GM12878 (cell line): Measurements from ENCODE around the gene IRF2. TPM values are rescaled to one million over a fixed set of nuclear protein-coding genes. Genes with fewer than 3 reads are reported as not detected.

Source experiments
- ATAC-seq: fragments of 200-7000 bp; cut with Tn5 transposase; 3 replicates; pipeline ENCODE4 v1.9.1; 2020; ENCODE audit warnings: mild to moderate bottlenecking, moderate library complexity
- BruUV-seq: library from RNA; stranded (reverse); fragments of 400-500 nt; replicated peaks from 2 replicates; lab custom pipeline; 2021; lab: Mats Ljungman, UMichigan
- CTCF ChIA-PET: fragments of 300-600 bp; sonication (Branson Sonifier 250); formaldehyde crosslinking; extraction: SDS; loops from one replicate; lab custom pipeline; 2021; ENCODE audit warnings: inconsistent platforms; lab: Yijun Ruan, JAX
- POLR2A ChIA-PET: fragments of 350-600 bp; formaldehyde crosslinking; extraction: SDS; loops from one replicate; lab custom pipeline; 2021; ENCODE audit warnings: inconsistent platforms; lab: Charles Lee
- RAD21 ChIA-PET: fragments of 300-600 bp; sonication (Branson Sonifier 250); formaldehyde crosslinking; loops from one replicate; lab custom pipeline; 2023; ENCODE audit warnings: antibody characterized with exemption; ENCODE audit not compliant: unreplicated experiment; lab: Charles Lee
- SMC1A ChIA-PET: fragments of 300-600 bp; sonication (Branson Sonifier 250); formaldehyde crosslinking; loops from one replicate; lab custom pipeline; 2023; ENCODE audit not compliant: unreplicated experiment, uncharacterized antibody; lab: Charles Lee
- DNase-seq: peaks from one replicate; pipeline ENCODE4 v3.0.0-alpha.2; 2011; ENCODE audit warnings: low read depth, low spot score
- FAIRE-seq: peaks from 3 replicates; lab custom pipeline; 2011; peaks lifted over from hg19 to GRCh38; lab: Jason Lieb, UNC
- H2AFZ ChIP-seq: 2 replicates; pipeline ENCODE4 v1.6.0; 2011; ENCODE audit warnings: low read depth, low read length, control low read depth; ENCODE audit not compliant: control insufficient read depth
- H3K27ac ChIP-seq: 2 replicates; pipeline ENCODE4 v1.5.1; 2011; ENCODE audit warnings: control low read depth; ENCODE audit not compliant: control insufficient read depth, insufficient read depth
- H3K27me3 ChIP-seq, 2 experiments: replicated peaks in 1 of 2; 2 replicates each; pipeline versions ENCODE4 v1.6.0 to v1.6.1; 2011; ENCODE audit warnings: low read length in 1 of 2; ENCODE audit not compliant: control insufficient read depth in 2 of 2, insufficient read depth in 2 of 2
- H3K36me3 ChIP-seq, 2 experiments: 2 replicates each; pipeline ENCODE4 v1.5.1; 2011; ENCODE audit warnings: low read length in 1 of 2; ENCODE audit not compliant: control insufficient read depth in 2 of 2, insufficient read depth in 2 of 2
- H3K4me1 ChIP-seq: 2 replicates; pipeline ENCODE4 v1.6.1; 2011; ENCODE audit warnings: mild to moderate bottlenecking, low read length, moderate library complexity, mixed read lengths; ENCODE audit not compliant: control insufficient read depth, insufficient read depth
- H3K4me2 ChIP-seq: 2 replicates; pipeline ENCODE4 v1.6.0; 2011; ENCODE audit warnings: control low read depth; ENCODE audit not compliant: control insufficient read depth, insufficient read depth
- H3K4me3 ChIP-seq: fragments of 200-600 bp; sonication (generic); 2 replicates; pipeline ENCODE4 v1.5.1; 2016
- H3K79me2 ChIP-seq: 2 replicates; pipeline ENCODE4 v1.6.0; 2011; ENCODE audit warnings: low read length; ENCODE audit not compliant: control insufficient read depth, insufficient read depth
- H3K9ac ChIP-seq: 2 replicates; pipeline ENCODE4 v1.8.0; 2011; ENCODE audit warnings: low read length, control low read depth, mixed read lengths; ENCODE audit not compliant: control insufficient read depth, insufficient read depth
- H3K9me3 ChIP-seq: replicated peaks from 3 replicates; pipeline ENCODE4 v1.5.1; 2011; ENCODE audit warnings: mild to moderate bottlenecking, low read length; ENCODE audit not compliant: control insufficient read depth, insufficient read depth
- H4K20me1 ChIP-seq: 2 replicates; pipeline ENCODE4 v1.6.0; 2011; ENCODE audit not compliant: control insufficient read depth, insufficient read depth
- GABPA ChIP-seq: IDR thresholded peaks from 2 replicates; pipeline ENCODE4 v1.6.1; 2014; ENCODE audit warnings: antibody characterized with exemption, low read depth, mild to moderate bottlenecking, inconsistent platforms
- REST ChIP-seq: IDR thresholded peaks from 2 replicates; pipeline ENCODE4 v1.6.1; 2012; ENCODE audit warnings: mild to moderate bottlenecking, low read depth, low read length
- RUNX3 ChIP-seq: IDR thresholded peaks from 2 replicates; pipeline ENCODE4 v1.6.1; 2012; ENCODE audit warnings: low read length, inconsistent platforms
- SPI1 ChIP-seq: IDR thresholded peaks from 2 replicates; pipeline ENCODE4 v1.6.1; 2011; ENCODE audit warnings: low read depth, mild to moderate bottlenecking, low read length, moderate library complexity, borderline replicate concordance; ENCODE audit not compliant: insufficient read depth
- ZNF274 ChIP-seq: IDR thresholded peaks from one replicate; pipeline ENCODE4 v1.8.0; 2011; ENCODE audit not compliant: insufficient read length, insufficient read depth
- ZZZ3 ChIP-seq: IDR thresholded peaks from 2 replicates; pipeline ENCODE4 v1.6.1; 2011; ENCODE audit warnings: low read depth; ENCODE audit not compliant: control insufficient read depth, insufficient read length
- WGBS: methylation state at CpG from one replicate; pipeline ENCODE4 v1.1.6; 2016; ENCODE audit warnings: low lambda C conversion rate; ENCODE audit not compliant: insufficient replicate concordance, insufficient coverage; ENCODE audit errors: missing lambda C conversion rate; 5-methylcytosine and 5-hydroxymethylcytosine counted together
- in situ Hi-C: fragments of 300-500 bp; cut with MboI; formaldehyde crosslinking; loops from 9 replicates; pipeline ENCODE4 v1.14.3; 2018; ENCODE audit warnings: mixed read lengths
- intact Hi-C: fragments of 100-400 bp; cut with micrococcal nuclease; formaldehyde crosslinking; loops from one replicate; pipeline ENCODE4 v1.14.2; 2022; ENCODE audit not compliant: unreplicated experiment
- polyA plus RNA-seq, 11 experiments: library from polyadenylated mRNA; depleted of rRNA in 4 of 11; unstranded in 6 of 11; stranded (reverse) in 5 of 11; fragments of >200 nt; fragmentation: Nextera tagmentation in 4 of 11; fragmentation: Illumina TruSeq in 1 of 11; extraction: Ambion mirVana in 4 of 11; extraction: Trizol in 1 of 11; gene quantifications; 1 replicate in 1 of 11; 2 replicates in 10 of 11; pipeline versions ENCODE4 v1.2.1 to v1.2.3, GENCODE V29; 2011 to 2016; ENCODE audit warnings: inconsistent platforms in 2 of 11, missing spikeins in 2 of 11, low read depth in 1 of 11
- total RNA-seq, 4 experiments: library from RNA; depleted of rRNA in 3 of 4; stranded (reverse); fragments of >200 nt in 3 of 4; fragmentation: Illumina TruSeq in 1 of 4; extraction: Trizol in 1 of 4; gene quantifications; 2 replicates each; pipeline versions ENCODE4 v1.2.1 to v1.2.3, GENCODE V29; 2013 to 2021
- TF ChIP-seq, protein P1 (sequence below): IDR thresholded peaks from 2 replicates; pipeline ENCODE4 v1.6.1; 2011; ENCODE audit warnings: borderline replicate concordance, low read depth, mild to moderate bottlenecking, moderate library complexity, mixed read lengths, low read length; ENCODE audit not compliant: insufficient read depth; ENCODE audit errors: extremely low read length

IRF2 gene
- total and polyA plus RNA-seq, 10 of the 15 experiments (the other 5 are each of a cell fraction or from before 2014, with no cell fraction given) = 45.1 to 99.3 (median 58.9) TPM

DNA sequence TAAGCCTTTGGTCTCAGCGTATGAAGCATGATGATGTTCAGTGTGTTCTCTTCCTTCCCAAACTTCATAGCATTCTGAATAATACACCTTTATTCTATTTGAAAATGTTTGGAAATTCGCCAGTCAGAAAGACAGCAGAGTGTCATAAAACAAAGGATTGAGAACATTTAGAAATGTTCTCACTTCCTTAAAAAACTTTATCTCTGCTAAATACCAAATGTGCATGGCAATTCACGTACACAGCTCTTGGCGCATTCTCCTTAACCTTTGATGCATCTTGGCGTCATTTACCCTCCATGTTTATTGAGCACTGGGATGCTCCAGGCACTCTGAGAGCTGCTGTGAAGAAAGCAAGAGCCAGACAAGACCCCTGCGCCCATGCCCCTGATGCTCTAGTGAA is 7.2 kb upstream of the IRF2 start:
- FAIRE-seq = no peak
- H3K79me2 ChIP-seq = peaks cover 9% of the 10 kb centered on the region
- in situ Hi-C loops (no loop called here), intact Hi-C loops (no loop called here)
- no peak overlapping the region for H3K27ac ChIP-seq
- peaks cover 8% of the 10 kb centered on the region for H3K4me1 ChIP-seq
- no peak overlapping the region for H3K9ac ChIP-seq
- DNase-seq = no peak
- WGBS = 96% methylated on average over 6 of the region's 6 CpGs
- RAD21 ChIA-PET = interaction anchor here (1.2 kb wide), 1 partner anchor 35 kb away, joined by 3 read pairs; no protein-coding TSS in a partner anchor
- H3K4me2 ChIP-seq = no peak overlapping the region
- no peaks in the 10 kb centered on the region for H3K27me3 ChIP-seq
- H3K4me3 ChIP-seq = no peak overlapping the region
- POLR2A ChIA-PET = no interaction called here
- CTCF ChIA-PET = no interaction called here
- peaks cover 7% of the 10 kb centered on the region; the same call in 2 of the 3 replicates for H3K9me3 ChIP-seq
- ATAC-seq = no peak
- H3K36me3 ChIP-seq = peaks cover 0 to 8% of the 10 kb centered on the region in 2 experiments; a peak in 1 of 4 replicates
- BruUV-seq = no TSS peak
- SMC1A ChIA-PET = interaction anchor here (0.7 kb wide), 1 partner anchor 32 kb away, joined by 3 read pairs; no protein-coding TSS in a partner anchor
- TF ChIP-seq SPI1 (peak; percentile 72), ZZZ3 (no peak), ZNF274 (no peak), RUNX3 (no peak), GABPA (no peak), REST (no peak)
- TF ChIP-seq, protein P1, sequence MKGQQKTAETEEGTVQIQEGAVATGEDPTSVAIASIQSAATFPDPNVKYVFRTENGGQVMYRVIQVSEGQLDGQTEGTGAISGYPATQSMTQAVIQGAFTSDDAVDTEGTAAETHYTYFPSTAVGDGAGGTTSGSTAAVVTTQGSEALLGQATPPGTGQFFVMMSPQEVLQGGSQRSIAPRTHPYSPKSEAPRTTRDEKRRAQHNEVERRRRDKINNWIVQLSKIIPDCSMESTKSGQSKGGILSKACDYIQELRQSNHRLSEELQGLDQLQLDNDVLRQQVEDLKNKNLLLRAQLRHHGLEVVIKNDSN = no peak
- no peaks in the 10 kb centered on the region for H4K20me1 ChIP-seq
- no peak overlapping the region for H2AFZ ChIP-seq
